ENCODE data around the gene KCNQ1. TPM values are rescaled to one million over a fixed set of nuclear protein-coding genes. Genes with fewer than 3 reads are reported as not detected.

Gene KCNQ1
- total and polyA plus RNA-seq, 2 donors (not counting 1 experiment from before 2014, with no cell fraction given), result 21.5 to 28.8 TPM

GRCh38 chr11:2451916-2452315 is 7.1 kb downstream of the KCNQ1 start:
- no peak overlapping the region for H2AFZ ChIP-seq (ENCODE audit: insufficient read depth, low read depth, low read length, poor library complexity, severe bottlenecking)
- peaks cover 10% of the 10 kb centered on the region for H3K4me1 Mint-ChIP-seq
- ATAC-seq (ENCODE audit: low read depth) (no peak), DNase-seq (no peak)
- H3K4me3 Mint-ChIP-seq, result no peak overlapping the region
- H3K9ac ChIP-seq (ENCODE audit: low read length), result no peak overlapping the region
- no peak overlapping the region for H3K4me3 ChIP-seq (ENCODE audit: control extremely low read depth in 1 of 5, extremely low read depth in 1 of 5, insufficient read depth in 1 of 5, low read depth in 2 of 5, low read length in 4 of 5)
- peaks cover 15 to 24% of the 10 kb centered on the region in 2 donors for H3K4me1 ChIP-seq (ENCODE audit: control insufficient read depth in 2 of 2, insufficient read depth in 2 of 2, low read length in 2 of 2)
- intact Hi-C loops (cut with micrococcal nuclease), result no loop called here
- peaks cover 64% of the 10 kb centered on the region for H3K79me2 ChIP-seq (ENCODE audit: control insufficient read depth, insufficient read depth, low read length)
- no peaks in the 10 kb centered on the region for H3K27me3 ChIP-seq (replicated peaks in 1 of 4; ENCODE audit: control extremely low read depth in 1 of 4, control insufficient read depth in 3 of 4, insufficient read depth in 4 of 4, low read length in 3 of 4)
- H3K36me3 ChIP-seq (replicated peaks in 1 of 2; ENCODE audit: control extremely low read depth in 1 of 2, control insufficient read depth in 1 of 2, extremely low read depth in 1 of 2, insufficient read depth in 2 of 2, low read length in 1 of 2), result no peaks in the 10 kb centered on the region
- 85% methylated on average over 6 of the region's 6 CpGs for WGBS (ENCODE audit: insufficient coverage)
- peaks cover 63% of the 10 kb centered on the region for H4K20me1 ChIP-seq (ENCODE audit: control insufficient read depth, insufficient read depth, low read length, poor library complexity, severe bottlenecking)
- POLR2A ChIA-PET, result no interaction called here
- H3K9me3 ChIP-seq (ENCODE audit: control extremely low read depth in 1 of 3, control insufficient read depth in 2 of 3, insufficient read depth in 1 of 3, low read length in 2 of 3), result peaks cover 0 to 6% (median 3%) of the 10 kb centered on the region in 3 donors
- CTCF ChIA-PET, result interaction anchor here (0.9 to 1.3 kb wide), 2 partner anchors 31 to 300 kb away, joined by 3 to 4 read pairs; no protein-coding TSS in a partner anchor
- no peaks in the 10 kb centered on the region for H3K9me3 Mint-ChIP-seq (ENCODE audit: insufficient read depth)
- no peak for TF ChIP-seq EZH2 (IDR thresholded peaks at IDR 0.05; ENCODE audit: borderline replicate concordance, insufficient read depth, low read depth, low read length, poor library complexity, severe bottlenecking)
- H3K27ac Mint-ChIP-seq, result no peak overlapping the region
- no peak overlapping the region for H3K27ac ChIP-seq (ENCODE audit: low read length in 2 of 2)
- no peaks in the 10 kb centered on the region for H3K27me3 Mint-ChIP-seq
- no peak overlapping the region for H3K4me2 ChIP-seq (replicated peaks; ENCODE audit: low read depth, low read length, poor library complexity, severe bottlenecking)

GRCh38 chr11:2452321-2453012 is 7.7 kb downstream of the KCNQ1 start:
- H3K79me2 ChIP-seq (ENCODE audit: control insufficient read depth, insufficient read depth, low read length), result peaks cover 58% of the 10 kb centered on the region
- intact Hi-C loops (cut with micrococcal nuclease), result no loop called here
- TF ChIP-seq CTCF (IDR thresholded peaks at IDR 0.05), result no peak
- no peak for TF ChIP-seq EZH2 (IDR thresholded peaks at IDR 0.05; ENCODE audit: borderline replicate concordance, insufficient read depth, low read depth, low read length, poor library complexity, severe bottlenecking)
- no peaks in the 10 kb centered on the region for H3K27me3 Mint-ChIP-seq
- no peak overlapping the region for H3K27ac Mint-ChIP-seq
- ChIA-PET POLR2A (no interaction called here), CTCF (interaction anchor here (0.9 to 1.3 kb wide), 2 partner anchors 31 to 300 kb away, joined by 3 to 4 read pairs; no protein-coding TSS in a partner anchor)
- no peaks in the 10 kb centered on the region for H3K36me3 ChIP-seq (replicated peaks in 1 of 2; ENCODE audit: control extremely low read depth in 1 of 2, control insufficient read depth in 1 of 2, extremely low read depth in 1 of 2, insufficient read depth in 2 of 2, low read length in 1 of 2)
- H3K9me3 ChIP-seq (ENCODE audit: control extremely low read depth in 1 of 3, control insufficient read depth in 2 of 3, insufficient read depth in 1 of 3, low read length in 2 of 3), result peaks cover 0 to 6% (median 3%) of the 10 kb centered on the region in 3 donors
- H4K20me1 ChIP-seq (ENCODE audit: control insufficient read depth, insufficient read depth, low read length, poor library complexity, severe bottlenecking), result peaks cover 62% of the 10 kb centered on the region
- H3K27ac ChIP-seq (ENCODE audit: low read length in 2 of 2), result no peak overlapping the region
- no peaks in the 10 kb centered on the region for H3K27me3 ChIP-seq (replicated peaks in 1 of 4; ENCODE audit: control extremely low read depth in 1 of 4, control insufficient read depth in 3 of 4, insufficient read depth in 4 of 4, low read length in 3 of 4)
- H3K4me3 Mint-ChIP-seq, result no peak overlapping the region
- no peak overlapping the region for H3K4me2 ChIP-seq (replicated peaks; ENCODE audit: low read depth, low read length, poor library complexity, severe bottlenecking)
- peaks cover 9 to 19% of the 10 kb centered on the region in 2 donors for H3K4me1 ChIP-seq (ENCODE audit: control insufficient read depth in 2 of 2, insufficient read depth in 2 of 2, low read length in 2 of 2)
- ATAC-seq (ENCODE audit: low read depth) (no peak), DNase-seq (no peak)
- WGBS (ENCODE audit: insufficient coverage), result 92% methylated on average over 11 of the region's 20 CpGs
- no peak overlapping the region for H3K9ac ChIP-seq (ENCODE audit: low read length)
- H3K4me1 Mint-ChIP-seq, result peaks cover 4% of the 10 kb centered on the region
- H3K9me3 Mint-ChIP-seq (ENCODE audit: insufficient read depth), result no peaks in the 10 kb centered on the region
- H3K4me3 ChIP-seq (ENCODE audit: control extremely low read depth in 1 of 5, extremely low read depth in 1 of 5, insufficient read depth in 1 of 5, low read depth in 2 of 5, low read length in 4 of 5), result no peak overlapping the region
- no peak overlapping the region for H2AFZ ChIP-seq (ENCODE audit: insufficient read depth, low read depth, low read length, poor library complexity, severe bottlenecking)

Data from B cell (primary cell).